Type B pancreatic cell (in vitro differentiated cells): ENCODE data around the gene ARID3B. TPM values are rescaled to one million over a fixed set of nuclear protein-coding genes. Genes with fewer than 3 reads are reported as not detected.

Experiments
- DNase-seq: peaks from one replicate; pipeline ENCODE4 v3.0.0; 2021; ENCODE audit warnings: mixed read lengths; ENCODE audit not compliant: unreplicated experiment; ENCODE audit errors: extremely low spot score
- H3K27ac Mint-ChIP-seq: 2 replicates; pipeline ENCODE4 v1.8.0; 2021; ENCODE audit warnings: mild to moderate bottlenecking, mixed read lengths
- H3K27me3 Mint-ChIP-seq: 2 replicates; pipeline ENCODE4 v1.8.0; 2021; ENCODE audit warnings: mixed read lengths
- H3K36me3 Mint-ChIP-seq: 2 replicates; pipeline ENCODE4 v1.8.0; 2021; ENCODE audit warnings: mixed read lengths
- H3K4me1 Mint-ChIP-seq: one replicate; pipeline ENCODE4 v1.8.0; 2021; ENCODE audit warnings: mixed read lengths; ENCODE audit not compliant: unreplicated experiment
- H3K4me3 Mint-ChIP-seq: 2 replicates; pipeline ENCODE4 v1.8.0; 2021; ENCODE audit warnings: mild to moderate bottlenecking, mixed read lengths
- H3K9me3 Mint-ChIP-seq: 2 replicates; pipeline ENCODE4 v1.8.0; 2021; ENCODE audit warnings: mixed read lengths
- CTCF ChIP-seq: fragments of 200-600 bp; sonication (generic); conservative IDR thresholded peaks from 2 replicates; pipeline ENCODE4 v1.5.0; 2021; ENCODE audit warnings: antibody characterized with exemption, mild to moderate bottlenecking
- total RNA-seq: library from RNA; stranded (reverse); gene quantifications from 2 replicates; pipeline ENCODE4 v1.2.1, GENCODE V29; 2021; ENCODE audit warnings: low replicate concordance

The ARID3B gene
- total RNA-seq, 1 donor from 2014 or later = 25.8 TPM

GRCh38 chr15:74616366-74616939, 75.4 kb downstream of the ARID3B start:
- no peak for DNase-seq
- no peak for TF ChIP-seq CTCF
- H3K9me3 Mint-ChIP-seq = no peaks in the 10 kb centered on the region
- peaks cover 6% of the 10 kb centered on the region for H3K36me3 Mint-ChIP-seq
- peak overlapping the region; percentile 91 for H3K27ac Mint-ChIP-seq
- peaks cover 29% of the 10 kb centered on the region for H3K4me1 Mint-ChIP-seq
- H3K27me3 Mint-ChIP-seq = peaks cover 4% of the 10 kb centered on the region
- peak overlapping the region; percentile 94 for H3K4me3 Mint-ChIP-seq

- DNase-seq = no peak
- H3K9me3 Mint-ChIP-seq = no peaks in the 10 kb centered on the region
- no peak for TF ChIP-seq CTCF
- peaks cover 33% of the 10 kb centered on the region for H3K4me1 Mint-ChIP-seq
- peak overlapping the region; percentile 94 for H3K4me3 Mint-ChIP-seq
- H3K36me3 Mint-ChIP-seq = peaks cover 6% of the 10 kb centered on the region
- peak overlapping the region; percentile 91 for H3K27ac Mint-ChIP-seq
- peaks cover 4% of the 10 kb centered on the region for H3K27me3 Mint-ChIP-seq
Measured at GRCh38 chr15:74616996-74617395, 76.0 kb downstream of the ARID3B start.

GRCh38 chr15:74618841-74619596, 78.0 kb downstream of the ARID3B start:
- DNase-seq = no peak
- H3K36me3 Mint-ChIP-seq = peaks cover 6% of the 10 kb centered on the region
- H3K27me3 Mint-ChIP-seq = no peaks in the 10 kb centered on the region
- H3K4me3 Mint-ChIP-seq = peak overlapping the region; percentile 51
- H3K27ac Mint-ChIP-seq = peak overlapping the region; percentile 29
- H3K9me3 Mint-ChIP-seq = no peaks in the 10 kb centered on the region
- TF ChIP-seq CTCF = no peak
- H3K4me1 Mint-ChIP-seq = peaks cover 33% of the 10 kb centered on the region

- DNase-seq = no peak
- Mint-ChIP-seq H3K36me3 (peaks cover 15% of the 10 kb centered on the region), H3K27me3 (no peaks in the 10 kb centered on the region), H3K4me1 (peaks cover 33% of the 10 kb centered on the region), H3K4me3 (peak overlapping the region; percentile 57), H3K27ac (peak overlapping the region; percentile 29), H3K9me3 (no peaks in the 10 kb centered on the region)
- no peak for TF ChIP-seq CTCF
Measured at GRCh38 chr15:74619916-74620635, 79.1 kb downstream of the ARID3B start.

GRCh38 chr15:74620636-74621545, 79.9 kb downstream of the ARID3B start:
- H3K36me3 Mint-ChIP-seq = peaks cover 15% of the 10 kb centered on the region
- H3K27me3 Mint-ChIP-seq = no peaks in the 10 kb centered on the region
- peak overlapping the region; percentile 77 for H3K4me3 Mint-ChIP-seq
- peaks cover 33% of the 10 kb centered on the region for H3K4me1 Mint-ChIP-seq
- TF ChIP-seq CTCF = peak; percentile 88
- peak overlapping the region; percentile 88 for H3K27ac Mint-ChIP-seq
- H3K9me3 Mint-ChIP-seq = no peaks in the 10 kb centered on the region
- DNase-seq = no peak
